Activated gamma-delta T cell treated with anti-CD3 and anti-CD28 coated beads, Interleukin-2, amount 50 U/mL, for 16 hours (primary cell): ENCODE results near the gene ZNF385B.
"Not testable (repeated sequence)": the region's sequence is repeated elsewhere in the genome, so short reads cannot be mapped to it uniquely, and the experiment has no call there.

Experiments used
- DNase-seq: peaks from one replicate; pipeline ENCODE4 v3.0.0-alpha.2; 2020; ENCODE audit warnings: low read depth

The ZNF385B gene

DNA sequence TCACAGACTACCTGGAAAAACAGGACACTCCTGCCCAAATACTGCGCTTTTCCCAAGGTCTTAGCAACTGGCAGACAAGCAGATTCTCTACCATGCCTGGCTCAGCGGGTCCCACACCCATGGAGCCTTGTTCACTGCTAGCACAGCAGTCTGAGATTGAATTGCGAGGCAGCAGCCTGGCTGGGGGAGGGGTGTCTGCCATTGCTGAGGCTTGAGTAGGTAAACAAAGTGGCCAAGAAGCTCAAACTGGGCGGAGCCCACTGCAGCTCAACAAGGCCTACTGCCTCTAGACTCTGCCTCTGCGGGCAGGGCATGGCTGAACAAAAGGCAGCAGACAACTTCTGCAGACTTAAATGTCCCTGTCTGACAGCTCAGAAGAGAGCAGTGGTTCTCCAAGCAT is 231.6 kb downstream of the ZNF385B start:
- not testable (repeated sequence) for DNase-seq

DNA sequence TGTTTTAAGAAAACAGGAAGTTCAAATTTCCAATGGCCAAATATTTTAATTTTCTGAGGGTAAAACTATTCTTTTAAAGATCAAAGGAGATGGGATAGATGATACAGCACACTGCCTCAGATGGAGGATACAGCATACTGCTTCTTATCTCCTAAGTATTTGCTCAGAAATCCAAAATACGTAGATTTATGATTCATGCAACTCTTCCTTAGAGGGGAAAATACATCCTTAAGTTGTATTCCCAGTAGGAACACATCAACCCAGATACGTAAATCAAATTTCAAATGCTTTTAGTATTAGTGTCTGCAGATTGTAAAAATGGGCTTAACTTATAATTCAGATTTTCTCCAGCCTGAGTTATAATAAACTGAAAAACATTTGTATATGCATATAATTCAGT is 235.2 kb downstream of the ZNF385B start:
- no peak for DNase-seq

DNA sequence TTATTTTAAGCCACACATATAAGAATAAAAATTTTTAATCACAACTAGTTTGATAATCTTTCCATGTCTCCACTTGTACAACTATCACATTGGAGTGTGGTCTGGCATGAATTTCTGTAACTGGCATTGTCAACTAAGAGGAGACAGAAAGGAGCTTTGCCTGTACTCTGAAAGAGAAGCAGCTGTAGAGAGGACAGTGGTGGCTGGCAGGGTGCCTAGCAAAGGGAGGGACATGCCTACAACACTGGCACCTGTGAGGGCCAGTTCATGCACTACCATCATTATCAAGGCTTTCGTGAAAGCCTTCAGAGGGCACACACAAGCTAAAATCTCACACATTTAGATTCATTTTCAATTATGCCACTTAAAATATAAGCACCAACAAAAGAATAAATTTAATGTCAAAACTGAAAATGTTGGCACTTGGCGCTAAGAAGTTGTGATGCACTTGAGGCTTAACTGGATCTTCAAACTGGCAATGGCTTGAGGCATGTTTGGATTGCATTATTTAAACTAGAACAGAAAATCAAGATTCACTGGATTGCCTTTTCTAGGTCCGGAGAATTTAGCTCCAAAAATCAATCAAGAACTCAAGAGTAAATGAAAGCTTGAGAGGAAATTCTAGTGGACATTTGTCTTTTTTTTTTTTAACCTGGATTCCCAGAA is 238.6 kb downstream of the ZNF385B start:
- no peak for DNase-seq

DNA sequence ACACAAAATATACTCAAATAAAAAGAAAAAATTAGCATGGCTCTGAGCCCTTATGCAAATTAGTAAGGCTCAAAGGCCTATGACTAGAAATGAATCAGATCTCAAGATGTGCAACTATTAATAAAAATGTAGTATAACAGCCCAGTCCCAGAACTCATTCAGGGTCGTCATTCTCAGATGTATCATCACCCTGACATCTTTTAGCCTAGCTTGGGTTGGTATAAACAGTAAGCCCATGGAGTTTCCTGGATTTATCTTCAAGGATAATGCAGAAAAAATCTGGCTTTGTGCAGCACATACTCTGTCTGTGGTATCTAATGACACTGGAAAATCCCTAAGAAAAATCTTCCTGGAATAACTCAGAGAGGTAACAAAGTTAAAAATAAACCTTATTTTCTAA is 239.3 kb downstream of the ZNF385B start:
- no peak for DNase-seq

DNA sequence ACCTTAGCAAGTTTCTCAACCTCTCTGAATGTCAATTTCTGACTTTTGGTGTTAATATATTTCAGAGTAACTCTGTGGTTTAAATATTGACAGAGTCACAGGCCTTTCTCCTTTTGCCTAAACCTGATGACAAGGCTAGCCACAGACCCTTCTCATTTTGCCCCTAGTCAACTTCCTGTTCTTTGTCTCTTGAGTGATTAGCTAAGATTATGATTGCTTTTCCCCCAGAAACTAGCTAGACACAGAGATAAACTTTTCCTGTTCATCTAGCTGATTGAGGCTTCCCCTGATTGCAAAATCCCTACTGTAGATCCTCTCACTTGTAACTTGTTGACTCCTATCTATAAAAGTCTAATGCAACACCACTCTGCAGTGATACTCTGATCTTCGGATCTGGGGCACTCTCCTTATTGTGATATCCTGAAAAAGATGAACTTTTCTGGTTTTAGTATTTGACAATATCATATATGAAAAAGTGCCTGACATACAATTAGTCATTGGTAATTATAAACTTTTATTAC is 241.4 kb downstream of the ZNF385B start:
- no peak for DNase-seq

DNA sequence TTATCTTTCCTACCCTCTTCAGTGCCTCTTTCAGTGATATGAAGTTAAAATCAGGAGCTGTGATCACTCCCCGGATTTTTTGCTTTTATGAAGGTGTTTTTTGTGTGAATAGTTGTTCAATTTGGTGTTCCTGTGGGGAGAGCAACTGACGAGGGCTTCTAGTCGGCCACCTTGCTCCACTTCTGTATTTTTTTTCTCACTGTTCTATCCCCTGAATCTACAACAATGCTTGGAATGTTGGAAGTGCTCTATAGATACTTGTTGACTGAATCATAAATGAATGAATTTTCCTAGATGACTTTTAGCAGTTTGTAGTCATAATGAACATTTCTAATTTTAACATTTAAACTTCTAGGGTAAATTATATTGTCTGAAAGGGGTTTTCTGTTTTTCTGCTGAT is 247.3 kb downstream of the ZNF385B start:
- DNase-seq = no peak

DNA sequence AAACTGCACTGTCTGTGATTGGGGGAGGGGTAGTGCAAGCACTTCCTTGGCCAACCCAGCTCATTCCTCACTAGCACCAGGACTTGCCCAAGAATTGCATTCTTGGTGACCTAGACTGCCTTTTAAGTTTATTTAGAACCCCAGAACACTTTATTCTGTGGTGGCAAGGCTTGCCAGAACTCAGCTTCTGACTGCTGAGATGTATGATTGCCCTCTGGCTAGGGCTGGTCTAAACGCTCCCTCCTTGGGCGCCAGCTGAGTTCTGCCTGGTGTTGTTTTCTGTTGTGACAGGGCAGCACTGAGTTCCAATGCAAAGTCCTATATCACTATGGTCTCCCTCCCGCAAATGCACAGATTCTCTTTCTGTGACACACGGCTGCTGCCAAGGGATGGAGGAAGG is 247.7 kb downstream of the ZNF385B start:
- DNase-seq = no peak

DNA sequence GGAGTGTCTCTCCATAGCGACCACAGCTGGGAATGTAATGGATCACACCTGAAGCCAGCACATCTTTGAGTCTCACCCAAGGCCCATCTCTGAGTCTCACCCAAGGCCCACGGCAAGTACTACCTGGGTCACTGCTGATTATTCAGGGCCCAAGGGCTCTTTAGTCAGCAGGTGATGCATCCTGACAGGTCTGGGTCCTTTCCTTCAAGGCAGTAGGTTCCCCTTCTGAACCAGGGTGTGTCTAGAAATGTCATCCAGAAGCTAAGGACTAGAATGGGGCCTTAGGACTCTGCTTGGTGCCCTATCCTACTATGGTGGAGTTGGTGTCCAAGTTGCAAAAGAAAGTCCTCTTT is 248.1 kb downstream of the ZNF385B start:
- DNase-seq = no peak

DNA sequence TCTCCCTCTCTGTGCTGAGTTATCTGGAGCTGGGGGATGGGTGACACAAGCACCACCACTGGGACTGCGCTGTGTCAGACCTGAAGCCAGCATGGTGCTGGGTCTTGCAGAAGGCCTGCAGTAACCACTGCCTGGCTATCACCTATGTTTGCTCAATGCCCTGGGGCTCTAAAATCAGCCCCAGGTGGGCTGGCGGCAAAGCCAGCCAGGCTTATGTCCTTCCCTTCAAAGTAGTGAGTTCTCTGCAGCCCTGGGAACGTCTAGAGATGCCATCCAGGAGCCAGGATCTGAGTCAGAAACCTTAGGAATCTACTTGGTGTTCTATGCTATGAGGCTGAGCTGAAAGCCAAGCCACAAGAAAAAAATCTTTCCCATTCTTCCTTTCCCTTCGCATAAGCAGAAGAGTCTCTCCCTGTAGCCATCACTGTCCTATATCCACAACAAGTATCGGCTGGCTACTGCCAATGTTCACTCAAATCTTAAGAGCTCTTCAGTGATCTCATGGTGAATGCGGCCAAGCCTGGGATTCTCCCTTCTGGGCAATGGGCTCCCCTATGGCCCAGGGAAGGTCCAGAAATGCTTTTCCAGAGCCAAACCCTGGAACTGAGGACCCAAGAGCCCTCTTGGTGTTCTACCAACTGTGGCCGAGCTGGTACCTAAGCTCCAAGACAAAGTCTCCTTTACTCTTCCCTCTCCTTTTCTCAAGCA is 248.7 kb downstream of the ZNF385B start:
- no peak for DNase-seq

DNA sequence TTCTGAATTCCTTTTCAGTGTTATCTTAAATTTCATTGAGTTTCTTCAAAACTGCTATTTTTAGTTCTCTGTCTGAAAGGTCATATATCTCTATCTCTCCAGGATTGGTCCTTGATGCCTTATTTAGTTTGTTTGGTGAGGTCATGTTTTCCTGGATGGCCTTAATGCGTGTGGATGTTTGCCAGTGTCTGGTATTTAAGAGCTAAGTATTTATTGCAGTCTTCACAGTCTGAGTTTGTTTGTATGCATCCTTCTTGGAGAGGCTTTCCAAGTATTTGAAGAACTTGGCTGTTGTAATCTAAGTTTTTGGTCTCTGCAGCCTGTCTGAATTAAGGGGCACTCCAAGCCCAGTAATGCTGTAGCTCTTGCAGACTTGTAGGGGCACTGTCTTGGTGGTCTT is 249.3 kb downstream of the ZNF385B start:
- no peak for DNase-seq

DNA sequence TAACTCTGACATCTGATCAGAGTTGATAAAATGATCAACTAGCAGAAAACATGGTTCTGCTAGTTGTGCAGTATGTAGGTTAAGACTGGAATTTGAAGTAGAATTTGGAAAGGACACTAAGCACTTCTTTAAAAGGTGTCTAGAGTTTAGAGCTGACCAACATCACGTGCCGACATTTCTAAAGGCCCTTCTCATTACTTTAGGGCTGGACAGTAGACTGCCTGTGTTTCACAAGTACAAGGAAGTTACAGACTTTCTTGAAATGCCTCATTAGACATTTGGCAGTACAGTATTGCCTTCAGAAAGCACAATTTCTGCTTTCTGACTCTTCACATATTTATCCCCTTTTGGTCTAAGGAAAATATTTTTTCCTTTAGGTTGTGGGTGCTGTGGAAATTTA is 255.3 kb downstream of the ZNF385B start:
- no peak for DNase-seq

DNA sequence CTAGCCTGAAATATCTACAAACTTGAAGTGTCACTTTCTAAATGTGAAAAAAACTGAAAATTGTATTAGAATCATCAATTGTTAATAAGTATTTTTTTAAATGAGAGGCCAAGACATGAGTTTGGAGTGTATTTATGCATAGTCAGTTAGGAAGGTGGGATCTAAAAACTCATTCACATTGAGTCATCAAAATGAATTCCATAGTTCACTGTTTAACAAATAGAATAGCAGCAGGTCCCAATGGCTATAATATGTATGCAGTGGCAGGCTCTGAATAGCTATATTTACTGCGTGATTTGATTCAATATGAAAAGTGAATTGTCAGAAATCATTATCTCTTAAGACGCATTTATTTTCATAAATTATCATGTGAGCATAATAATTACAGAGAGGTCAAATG is 256.1 kb downstream of the ZNF385B start:
- no peak for DNase-seq

DNA sequence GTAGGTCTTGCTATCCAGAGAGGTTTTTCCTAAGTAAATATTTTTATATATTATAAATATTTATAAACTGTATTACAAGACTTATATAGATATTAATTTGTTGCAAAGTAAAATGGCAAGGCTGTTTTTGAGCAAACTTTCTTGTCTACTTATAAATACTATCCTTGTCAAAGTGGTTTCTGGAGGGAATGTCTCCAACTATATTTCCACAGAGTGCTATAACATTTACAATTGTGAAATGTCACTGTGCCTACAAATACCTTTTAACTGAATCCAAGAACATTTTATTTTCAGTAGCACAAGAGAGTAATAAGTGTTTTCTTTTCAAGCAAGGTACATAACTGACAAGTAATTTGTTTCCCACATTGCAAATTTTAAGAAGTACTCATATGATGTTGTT is 256.8 kb downstream of the ZNF385B start:
- DNase-seq = no peak

DNA sequence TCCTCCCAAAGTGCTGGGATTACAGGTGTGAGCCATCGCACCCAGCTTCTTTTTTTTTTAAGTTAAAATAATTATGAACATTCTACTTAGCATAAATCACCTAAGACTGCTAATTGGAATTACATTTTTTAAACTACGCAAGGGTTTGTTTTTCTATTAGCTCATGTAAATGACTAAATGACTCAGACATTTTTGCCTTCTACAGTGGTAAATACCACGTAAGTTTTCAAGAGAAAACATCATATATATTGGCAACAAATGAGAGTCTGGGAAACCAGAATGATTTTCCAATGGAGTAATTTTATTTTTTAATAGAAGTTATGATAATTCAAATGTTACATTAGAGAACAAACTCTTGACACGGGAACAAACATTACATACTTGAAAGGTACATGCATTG is 259.0 kb downstream of the ZNF385B start:
- DNase-seq = no peak

DNA sequence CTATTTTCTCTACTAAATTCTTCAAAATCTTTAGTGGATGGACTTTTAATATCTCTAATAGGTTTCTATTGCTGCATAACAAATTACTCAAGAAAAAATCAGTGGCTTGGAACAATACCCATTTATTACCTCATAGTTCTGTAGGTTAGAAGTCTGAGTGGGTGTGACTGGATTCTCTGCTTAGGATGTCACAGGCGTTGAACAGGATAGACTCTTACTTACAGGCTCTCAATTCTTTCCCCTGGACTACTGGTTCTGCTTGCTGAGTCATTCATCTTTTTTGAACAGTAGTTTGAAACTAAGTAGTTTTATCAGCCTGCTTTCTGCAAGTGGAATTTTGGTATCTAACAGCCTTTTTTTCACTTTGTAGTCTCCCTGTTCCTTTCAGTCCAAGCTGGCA is 265.4 kb downstream of the ZNF385B start:
- DNase-seq = no peak

DNA sequence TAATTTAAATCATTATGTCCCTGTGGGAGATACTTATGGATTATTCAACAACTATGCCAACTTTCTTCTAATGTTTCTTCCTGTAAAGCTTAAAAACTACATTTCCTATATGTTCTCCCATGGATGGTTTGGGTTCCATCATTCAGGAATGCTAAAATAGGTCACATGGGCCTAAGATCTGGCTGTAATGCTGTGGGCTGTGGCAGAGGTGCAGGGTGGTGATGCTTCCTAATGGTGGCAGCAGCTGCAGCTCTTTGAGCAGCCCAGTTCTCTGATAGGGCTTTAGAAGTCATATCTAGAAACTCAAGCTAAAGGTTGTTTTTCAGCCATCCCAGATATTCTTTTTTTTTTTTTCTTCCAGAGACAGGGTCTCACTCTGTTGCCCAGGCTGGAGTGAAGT is 266.1 kb downstream of the ZNF385B start:
- DNase-seq = no peak

DNA sequence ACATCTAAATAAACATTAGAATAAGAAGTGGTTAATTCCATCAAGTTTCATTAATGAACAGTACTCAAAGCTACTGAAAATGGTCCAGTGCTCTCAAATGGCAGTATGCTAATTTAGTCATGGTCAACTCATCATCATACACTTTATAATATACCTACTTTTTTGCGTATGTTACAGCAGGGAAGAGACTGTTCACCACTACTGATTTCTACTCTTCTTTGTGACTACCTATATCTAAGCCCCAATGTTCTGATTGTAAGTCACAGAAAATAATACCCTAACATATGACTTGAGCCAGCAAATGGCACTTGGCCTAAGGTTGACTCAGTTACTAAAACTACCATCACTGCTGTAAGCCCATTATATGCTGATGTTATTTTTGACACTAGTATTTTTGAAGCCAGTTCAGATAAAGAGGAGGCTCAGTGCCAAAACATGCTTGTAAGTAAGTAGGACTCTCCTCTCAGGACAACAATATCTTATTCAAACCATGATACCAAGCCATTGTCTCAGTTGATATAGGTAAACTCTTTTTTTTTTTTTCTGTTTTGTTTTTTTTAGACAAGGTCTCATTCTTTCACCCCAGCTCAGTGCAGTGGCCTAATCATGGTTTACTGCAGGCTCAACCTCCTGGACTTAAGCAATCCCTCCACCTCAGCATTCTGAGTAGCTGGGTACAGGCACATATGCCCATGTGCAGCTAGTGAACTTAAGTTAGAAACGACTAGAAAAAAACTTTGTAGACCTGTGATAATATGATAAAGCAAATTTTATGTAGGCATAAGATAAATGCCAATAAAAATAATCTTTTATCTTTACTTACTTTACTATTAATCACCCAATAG is 266.9 kb downstream of the ZNF385B start:
- no peak for DNase-seq

DNA sequence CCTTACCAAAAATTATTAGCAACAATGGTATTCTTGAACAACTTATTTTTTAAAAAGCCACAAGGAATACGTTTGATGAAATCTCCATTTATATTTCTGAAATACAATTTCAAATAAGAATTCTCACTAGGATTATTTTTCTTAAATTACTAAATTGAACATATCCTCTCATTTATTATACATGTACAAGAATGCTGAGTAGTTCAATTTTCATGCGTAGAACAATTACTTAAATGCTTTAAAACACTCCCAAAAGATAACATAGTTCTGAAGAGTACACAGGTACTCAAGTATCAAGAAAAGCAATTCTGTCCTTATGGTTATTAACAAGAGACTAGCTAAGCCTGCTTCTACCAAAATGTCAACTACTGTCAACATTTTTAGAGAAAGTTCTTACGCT is 268.1 kb downstream of the ZNF385B start:
- no peak for DNase-seq

DNA sequence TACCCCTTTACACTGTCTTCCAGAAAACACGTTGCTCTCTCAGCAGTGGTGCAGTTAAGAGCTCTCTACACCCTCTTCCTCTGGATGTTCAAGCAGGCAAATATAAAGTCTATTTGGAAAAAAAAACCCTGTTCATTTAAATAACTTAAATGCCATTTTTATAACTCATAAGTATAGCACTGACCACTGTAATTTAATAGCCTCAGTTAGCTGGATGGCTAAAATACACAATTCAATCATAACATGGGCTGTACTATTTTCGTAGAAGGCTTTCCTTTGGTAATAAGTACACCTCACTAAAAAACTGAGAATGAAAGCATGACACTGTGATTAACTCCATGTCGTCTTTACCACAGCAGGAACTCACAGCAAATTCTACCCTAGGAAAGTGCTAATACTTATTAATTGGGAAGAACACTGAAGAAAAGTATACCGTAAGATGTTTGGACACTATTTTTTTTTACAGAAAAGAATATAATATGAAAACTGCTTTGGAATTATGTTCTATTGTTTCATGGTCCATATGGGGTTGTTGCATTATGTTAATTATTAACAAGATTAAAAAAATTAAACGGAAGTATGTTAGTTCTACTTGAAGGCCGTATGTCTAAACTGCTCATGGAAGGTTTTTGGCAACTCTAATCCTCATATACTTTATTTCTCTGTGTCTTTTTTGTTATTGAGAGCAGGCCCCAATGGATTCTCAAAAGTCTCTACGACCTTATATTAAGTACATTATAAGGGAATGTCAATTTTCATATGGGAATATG is 269.1 kb downstream of the ZNF385B start:
- no peak for DNase-seq

DNA sequence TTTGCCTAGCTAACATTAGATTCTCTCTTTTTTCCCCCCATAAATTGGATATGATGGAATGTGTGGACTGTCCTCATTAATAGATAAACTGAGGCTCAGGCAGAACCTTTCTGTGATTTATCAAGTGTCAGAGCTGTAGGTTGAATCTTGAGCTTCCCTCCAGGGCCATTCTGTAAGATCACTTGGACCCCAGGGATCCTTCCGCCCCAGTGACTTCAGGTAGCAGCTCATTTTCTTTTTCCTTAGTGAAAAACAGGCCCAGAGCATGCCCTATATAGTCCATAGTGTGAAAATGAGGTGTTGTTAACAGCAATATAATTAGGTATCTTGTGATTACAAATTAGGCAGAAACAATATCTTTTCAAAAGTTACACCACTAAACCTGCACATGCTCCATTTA is 269.7 kb downstream of the ZNF385B start:
- no peak for DNase-seq

DNA sequence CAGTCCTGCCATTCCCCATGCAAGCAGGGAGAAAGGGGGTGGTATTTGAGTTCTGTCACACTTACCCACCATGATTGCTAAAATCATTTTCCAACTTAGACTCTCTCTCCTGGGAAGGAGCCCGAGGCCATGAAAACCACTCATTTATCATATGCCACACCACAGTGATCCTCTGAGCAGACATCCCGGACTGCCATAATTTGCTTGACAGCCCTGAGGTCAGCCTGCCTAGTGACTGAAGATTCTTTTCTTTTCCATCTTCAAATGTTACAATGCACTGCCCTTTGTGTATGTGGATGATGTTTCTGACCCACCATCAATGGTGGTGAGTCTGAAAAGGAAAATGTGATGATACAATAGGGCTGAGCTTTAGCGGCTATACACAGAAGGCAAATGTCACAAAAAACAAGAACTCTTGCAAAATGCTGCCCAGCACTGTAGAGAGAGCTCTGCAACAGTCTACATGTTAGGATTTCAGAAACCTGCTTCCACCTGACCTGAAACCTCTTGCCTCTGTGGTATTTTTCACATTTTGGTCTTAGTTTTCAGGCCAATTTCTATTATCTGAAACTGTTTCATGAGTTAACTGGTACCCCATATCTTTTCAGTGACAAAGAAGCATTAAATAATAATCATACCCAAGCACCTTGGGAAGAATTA is 272.8 kb downstream of the ZNF385B start:
- DNase-seq = no peak

DNA sequence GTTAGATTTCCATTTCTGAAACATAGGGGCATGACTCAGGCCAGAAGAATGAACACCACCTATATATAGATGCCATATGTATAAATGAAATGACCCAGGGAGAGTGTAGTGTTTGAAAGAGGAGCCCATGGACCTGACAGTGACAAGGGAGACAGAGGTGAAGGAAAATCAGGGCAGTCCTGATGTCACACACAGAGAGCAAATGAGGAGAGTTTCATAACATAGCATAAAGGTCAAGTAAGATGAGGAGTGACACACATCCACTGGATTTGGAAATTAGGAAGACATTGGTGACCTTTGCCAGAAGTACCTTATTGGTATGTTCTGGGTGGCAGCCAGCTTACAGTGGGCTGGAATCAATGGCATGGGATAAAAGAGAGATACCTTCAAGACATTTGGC is 276.7 kb downstream of the ZNF385B start:
- no peak for DNase-seq
